Activated T-helper 9 cell treated with anti-CD3 and anti-CD28 coated beads, Interleukin-2, amount 50 U/mL, for 16 hours (primary cell): ENCODE results near the gene EDNRB.
"Not testable (repeated sequence)": the region's sequence is repeated elsewhere in the genome, so short reads cannot be mapped to it uniquely, and the experiment has no call there.

ENCODE experiments used
- DNase-seq: peaks from one replicate; pipeline ENCODE4 v3.0.0-alpha.2; 2020; ENCODE audit warnings: low read depth

Gene EDNRB

DNA sequence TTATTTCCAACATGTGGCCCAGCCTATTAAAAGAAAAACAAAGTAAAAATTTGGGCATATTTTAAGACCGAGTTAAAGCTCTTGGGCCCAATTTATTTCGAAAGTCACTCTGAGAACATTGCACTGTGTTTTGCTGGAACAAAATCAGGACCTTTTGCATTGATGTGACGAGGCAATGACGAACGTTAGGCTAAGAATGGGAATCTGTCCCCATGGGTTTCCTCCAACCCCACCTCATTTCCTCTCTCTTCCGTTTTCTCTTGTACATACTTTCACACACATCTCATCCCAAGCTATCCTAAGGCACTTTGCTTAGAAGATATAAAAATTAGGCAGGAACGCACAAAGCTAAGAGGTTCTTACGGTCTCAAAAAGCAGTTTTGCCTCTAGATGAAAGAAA, 22.1 kb downstream of the EDNRB start:
- DNase-seq: no peak

DNA sequence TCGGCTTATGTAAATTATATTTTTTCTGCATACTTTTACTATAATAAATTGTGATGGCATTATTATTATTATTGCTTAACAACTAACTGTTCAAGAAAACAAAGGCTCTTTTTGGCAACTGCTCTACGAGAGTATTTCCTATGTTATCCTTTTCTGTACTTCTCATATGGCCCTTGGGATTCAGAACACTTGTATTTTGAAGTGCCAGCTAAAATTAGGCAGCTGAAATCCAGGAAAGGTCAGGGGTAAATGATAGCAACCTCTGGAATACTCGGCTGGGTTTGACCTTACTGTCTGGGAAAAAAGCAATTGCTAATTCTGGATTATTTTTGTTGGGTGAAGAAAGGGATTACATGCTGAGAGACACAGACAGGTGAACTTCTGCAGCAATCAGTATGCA, 23.9 kb downstream of the EDNRB start:
- DNase-seq: no peak

DNA sequence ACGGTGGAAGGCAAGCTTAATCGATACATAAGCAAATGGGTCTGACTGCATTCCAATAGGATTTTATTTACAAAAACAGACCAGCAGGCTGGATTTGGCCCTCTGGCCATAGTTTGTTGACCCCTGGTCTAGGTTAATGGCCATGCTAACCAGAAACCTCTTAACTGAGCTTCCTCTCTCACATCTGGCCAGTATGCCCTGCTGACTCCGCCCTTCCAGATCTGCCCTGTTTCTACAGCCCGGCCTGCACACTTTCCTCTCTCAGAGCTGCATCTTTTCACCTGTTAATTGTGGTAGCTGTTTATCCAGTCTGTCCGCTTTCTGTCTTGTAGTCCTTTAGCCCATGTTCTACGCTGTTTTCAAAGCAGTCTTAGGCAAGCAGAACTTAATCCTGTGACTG, 25.6 kb downstream of the EDNRB start:
- no peak for DNase-seq

DNA sequence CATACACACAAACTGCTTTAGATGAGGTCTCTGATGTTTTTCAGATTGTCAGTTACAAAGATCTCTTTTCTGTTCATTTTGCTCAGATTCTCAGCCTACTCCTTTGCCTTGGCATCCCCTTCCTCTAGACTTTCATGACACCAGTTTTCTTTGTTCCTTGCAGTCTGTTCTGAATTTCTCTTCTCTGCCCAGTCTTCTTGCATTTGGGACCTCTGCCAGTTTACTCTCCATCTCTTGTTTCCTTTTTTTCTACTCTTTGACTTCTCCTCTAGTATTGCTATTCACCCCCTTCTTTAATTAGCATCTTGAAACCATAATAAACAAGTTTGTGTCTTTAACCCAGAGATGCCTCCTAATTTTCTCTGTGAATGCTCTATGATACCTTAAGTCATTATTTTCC, 26.1 kb downstream of the EDNRB start:
- no peak for DNase-seq

DNA sequence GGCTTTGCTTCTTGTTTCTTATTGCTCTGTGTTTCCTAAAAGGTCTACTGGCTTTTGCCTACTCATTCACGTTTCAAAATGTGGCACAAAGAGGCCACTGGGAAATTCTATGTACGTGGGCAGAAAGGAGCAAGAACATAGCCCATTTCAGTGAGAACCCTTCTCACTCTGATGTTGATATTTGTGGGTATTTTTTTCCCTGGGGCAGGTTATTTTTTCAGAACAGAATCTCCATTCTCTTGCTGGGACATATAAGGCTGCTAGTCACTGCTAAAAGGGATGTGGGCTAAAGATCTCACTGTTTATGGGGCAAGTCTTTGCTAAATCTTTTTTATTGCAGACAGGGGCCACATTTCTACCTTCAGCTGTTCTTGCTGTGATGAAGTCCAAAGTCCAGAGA, 27.1 kb downstream of the EDNRB start:
- no peak for DNase-seq

DNA sequence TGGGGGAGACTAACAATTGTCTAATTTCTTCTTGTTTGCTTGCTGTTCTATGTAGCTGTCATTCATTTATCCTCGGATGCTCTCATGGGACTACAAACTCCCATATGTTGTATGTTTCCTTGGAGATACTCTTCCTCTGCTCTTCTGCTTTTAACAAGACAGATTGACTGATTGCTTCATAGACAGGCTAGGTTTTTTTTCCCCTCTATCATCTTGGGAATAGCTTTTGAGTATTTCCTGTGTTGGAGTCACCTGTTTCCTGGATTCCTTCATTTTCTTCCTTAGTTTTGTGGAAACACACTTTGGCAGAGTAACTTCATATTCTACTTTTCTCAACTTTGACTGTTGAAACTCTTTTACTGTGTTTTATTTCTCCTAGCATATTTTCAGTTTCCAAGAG, 27.6 kb downstream of the EDNRB start:
- no peak for DNase-seq

DNA sequence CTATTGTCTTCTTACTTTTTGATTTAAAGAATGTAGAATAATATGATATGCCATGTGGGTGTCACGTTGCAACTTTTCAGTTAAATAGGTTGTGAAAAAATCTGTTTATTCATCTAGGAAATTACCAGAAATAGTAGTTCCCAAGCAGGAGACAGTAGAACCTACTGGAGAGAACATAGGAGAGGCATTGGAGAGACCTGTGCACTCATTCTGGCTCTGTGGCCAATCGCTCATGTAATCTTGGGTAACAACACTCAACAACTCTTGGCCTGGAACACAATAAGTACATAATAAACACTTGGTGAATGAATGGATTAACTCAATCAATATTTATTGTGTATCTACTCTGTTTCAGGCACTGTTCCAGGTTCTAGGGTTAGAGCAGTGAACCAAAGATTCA, 35.3 kb downstream of the EDNRB start:
- DNase-seq: no peak

DNA sequence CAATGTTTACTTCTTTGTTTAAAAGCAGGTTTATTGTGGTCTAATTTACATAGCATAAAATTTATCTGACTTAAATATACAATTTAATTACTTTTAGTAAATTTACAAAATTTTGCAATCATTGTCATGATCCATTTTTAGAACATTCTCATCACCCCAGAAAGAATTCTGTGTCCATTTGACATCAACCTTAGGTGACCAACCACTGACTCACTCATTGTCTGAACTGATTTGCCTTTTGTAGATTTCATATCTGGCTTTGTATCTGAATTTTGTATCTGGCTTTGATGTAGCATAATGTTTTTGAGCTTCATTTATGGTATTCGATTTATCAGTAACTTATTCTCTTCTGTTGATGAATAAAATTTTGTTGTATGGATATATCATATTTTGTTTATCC, 40.4 kb downstream of the EDNRB start:
- DNase-seq: no peak

DNA sequence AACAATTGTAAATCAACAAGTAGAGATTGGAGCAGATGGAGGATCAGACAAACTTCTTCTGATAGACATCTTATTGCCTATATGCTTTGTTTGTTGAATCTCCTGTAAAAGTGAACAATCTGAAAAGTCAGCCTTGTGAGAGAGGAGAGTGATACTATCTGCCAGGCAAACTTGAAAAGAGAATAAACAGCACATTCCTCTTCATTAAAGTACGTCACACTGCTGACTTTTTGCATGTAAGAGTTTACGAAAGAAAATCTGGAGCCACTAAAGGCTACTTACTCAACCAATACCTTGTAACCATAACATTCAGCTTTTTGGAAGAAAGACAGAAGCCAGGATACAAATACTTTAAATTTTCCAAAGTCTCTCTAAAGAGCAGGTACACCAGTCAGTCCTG, 42.5 kb downstream of the EDNRB start:
- DNase-seq: no peak

DNA sequence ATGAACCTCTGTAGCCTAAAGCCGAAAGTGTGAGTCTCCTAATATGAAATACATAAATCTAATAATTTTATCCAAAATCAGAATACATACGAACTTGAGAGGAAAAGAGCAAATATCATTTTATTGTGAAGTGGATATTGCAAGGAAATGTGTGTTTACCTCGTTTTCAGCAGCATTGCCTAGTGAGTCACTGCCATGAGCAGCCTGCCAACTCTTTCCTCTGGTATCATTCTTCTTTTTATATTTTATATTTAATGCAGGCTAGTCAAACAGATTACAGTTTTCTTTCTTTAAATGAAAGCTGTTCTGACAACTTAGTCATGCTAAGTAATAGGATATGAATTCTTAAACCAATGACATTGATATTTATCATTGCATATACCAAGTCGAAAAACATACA, 44.2 kb downstream of the EDNRB start:
- DNase-seq: no peak

DNA sequence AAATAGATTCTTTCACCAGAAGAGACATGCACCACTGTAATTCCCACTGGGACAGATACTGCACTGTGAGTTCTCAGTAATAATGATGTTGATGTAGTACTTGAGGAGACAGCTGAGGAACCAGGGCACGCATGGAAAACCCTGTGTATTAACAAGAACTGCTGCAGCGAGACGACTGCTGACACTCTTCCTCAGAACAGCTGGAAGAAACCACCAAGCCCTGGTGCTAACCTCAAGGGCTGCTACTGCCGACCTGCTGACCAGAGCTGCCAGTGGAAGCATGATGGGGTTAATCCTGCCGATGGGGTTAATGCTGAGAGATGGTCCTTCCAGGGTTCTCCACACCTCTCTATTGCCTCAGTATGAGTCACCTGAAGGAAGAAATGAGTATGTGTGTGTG, 45.6 kb downstream of the EDNRB start:
- DNase-seq: no peak

DNA sequence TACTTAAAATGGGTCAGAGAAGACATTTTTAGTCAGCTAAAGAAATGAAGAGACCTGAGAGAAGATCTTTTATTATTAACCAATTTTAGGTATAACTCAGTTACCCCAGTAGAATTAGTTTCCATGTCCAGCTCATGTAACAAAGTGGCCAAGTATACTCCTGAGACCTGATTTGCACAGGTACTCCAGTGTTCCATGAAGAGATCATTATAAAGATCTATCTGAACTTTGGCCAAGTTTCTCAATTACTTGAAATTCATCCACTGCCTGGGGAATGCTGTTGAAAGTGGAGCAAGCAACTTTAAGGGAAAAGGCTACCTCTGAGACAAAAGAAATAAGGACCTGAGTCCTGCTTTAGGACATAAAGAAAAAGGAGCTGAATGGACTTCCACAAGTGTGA, 47.0 kb downstream of the EDNRB start:
- no peak for DNase-seq

DNA sequence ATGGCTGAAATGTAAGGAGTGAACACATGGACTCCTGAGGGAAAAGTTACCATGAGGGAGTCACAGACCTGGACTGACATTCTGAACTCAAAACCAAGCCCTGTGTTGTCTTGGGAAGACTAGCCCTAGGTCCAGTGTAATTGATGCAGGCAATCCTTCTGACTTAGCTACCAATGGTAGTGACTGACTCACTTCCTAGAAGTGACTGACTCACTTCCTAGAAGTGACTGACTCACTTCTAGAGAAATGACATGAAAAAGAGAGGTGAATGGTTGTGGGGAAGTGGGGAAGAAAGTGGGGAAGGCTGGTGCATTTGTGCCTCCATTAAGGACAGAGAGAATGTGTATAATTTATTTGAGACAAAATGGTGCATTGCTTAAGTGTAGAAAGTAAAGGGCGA, 49.9 kb downstream of the EDNRB start:
- DNase-seq: no peak

DNA sequence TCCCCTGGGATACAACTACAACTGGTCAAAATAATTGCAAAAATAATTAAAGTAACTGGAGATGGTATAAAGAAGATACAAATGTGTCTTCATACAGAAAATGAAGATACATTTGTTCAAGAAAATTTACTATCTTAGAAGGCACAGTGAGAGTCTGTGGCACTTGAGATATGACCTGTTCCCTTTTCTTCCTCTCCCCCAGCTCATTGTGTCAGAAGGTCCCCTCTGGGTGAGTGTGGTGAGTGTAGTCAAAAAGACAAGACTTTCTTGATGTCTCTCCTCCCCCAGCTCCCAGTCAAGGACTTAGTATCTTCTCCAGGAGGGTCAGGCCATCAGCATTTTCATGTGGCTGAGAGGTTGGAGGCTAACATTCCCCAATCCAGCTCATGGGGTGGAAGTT, 51.7 kb downstream of the EDNRB start:
- DNase-seq: no peak

DNA sequence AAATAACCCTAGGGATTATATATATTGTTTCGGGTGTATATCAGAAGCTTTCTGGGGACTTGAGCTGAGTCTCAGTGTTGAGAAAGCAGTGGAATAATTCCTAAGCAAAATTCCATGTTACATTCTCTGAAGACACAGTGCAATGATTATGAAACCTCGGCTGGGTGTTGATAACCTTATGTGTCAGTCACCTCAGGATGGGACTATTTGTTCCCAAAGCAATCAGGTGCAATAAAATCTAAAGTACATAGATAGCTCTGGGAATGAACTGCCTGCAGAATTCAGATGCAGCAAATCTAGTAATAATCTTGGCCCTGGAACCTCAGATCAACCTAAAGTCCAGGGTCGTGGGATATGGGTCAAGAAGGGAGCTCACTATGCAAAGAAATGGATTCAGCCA, 53.0 kb downstream of the EDNRB start:
- DNase-seq: no peak

DNA sequence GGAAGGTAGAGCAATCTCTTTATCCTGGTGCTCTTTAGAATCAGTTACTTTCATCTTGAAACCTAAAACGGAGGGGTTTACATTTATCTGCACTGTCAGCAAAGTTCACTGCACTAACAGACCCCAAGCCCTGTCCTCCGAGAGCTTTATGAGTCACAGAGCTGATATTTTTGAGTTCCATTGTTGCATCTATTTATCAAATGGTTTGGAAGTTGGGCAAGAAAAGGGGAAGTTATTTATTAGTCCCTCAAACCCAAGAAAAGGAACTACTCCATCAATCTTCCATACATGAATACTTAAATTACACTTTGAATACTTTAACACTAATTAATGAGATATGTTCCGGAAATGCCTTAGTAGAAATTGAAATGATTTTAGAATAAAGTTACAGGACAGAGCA, 55.5 kb downstream of the EDNRB start:
- no peak for DNase-seq

DNA sequence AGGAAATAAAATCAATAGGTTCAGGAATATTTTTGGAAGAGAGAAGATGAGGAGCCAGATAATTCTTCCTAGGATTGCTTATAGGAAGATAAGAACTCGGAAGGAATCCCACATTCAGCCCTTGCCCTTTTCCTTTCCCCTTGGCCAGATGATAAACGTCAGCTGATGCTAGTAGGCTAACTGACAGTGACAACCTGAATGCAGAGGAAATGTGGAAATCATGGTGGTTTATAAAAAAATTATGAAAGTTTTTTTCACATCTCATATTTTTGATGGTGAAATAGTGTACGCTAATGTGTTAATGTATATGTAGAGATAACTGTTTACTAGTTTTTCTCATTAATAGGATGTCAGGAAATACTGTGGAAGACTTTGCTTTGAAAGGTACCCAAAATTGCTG, 56.9 kb downstream of the EDNRB start:
- no peak for DNase-seq

DNA sequence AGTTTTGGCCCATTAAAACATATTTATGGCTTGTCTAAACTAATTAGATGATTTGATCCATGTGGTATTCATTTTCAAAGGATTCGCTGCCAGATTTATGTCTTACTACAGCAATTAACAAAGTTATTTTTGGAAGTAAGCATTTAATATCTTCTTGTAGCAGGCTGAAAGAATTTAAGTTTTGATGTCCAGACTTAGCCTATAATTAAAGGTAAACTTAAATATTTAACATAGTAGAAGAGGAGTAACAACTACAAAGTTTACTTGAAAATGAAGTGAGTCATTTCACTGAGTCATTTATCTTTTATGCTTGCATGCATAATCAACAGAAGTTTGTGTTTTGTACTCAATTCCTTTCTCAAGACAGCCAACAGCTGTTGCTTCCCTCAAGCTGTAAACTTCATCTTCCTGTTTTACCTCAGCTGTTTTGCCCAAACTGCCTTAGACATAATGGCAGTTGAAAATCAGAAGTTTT, 58.1 kb downstream of the EDNRB start:
- DNase-seq: no peak

DNA sequence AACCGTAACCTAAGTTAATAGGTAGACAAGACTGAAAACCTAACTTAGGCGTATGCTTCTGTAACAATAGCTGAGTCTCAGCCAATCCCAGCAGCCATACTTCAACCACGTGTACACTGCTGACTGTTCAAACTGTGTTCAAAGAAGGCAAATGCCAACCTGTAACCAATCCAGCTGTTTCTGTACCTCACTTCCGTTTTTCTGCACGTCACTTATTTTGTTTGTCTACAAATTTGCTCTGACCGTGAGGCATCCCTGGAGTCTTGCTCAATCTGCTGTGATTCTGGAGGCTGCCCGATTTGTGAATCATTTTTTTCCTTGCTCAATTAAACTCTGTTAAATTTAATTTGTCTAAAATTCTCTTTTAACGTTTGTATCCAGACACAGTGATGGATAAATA, 59.2 kb downstream of the EDNRB start:
- no peak for DNase-seq

DNA sequence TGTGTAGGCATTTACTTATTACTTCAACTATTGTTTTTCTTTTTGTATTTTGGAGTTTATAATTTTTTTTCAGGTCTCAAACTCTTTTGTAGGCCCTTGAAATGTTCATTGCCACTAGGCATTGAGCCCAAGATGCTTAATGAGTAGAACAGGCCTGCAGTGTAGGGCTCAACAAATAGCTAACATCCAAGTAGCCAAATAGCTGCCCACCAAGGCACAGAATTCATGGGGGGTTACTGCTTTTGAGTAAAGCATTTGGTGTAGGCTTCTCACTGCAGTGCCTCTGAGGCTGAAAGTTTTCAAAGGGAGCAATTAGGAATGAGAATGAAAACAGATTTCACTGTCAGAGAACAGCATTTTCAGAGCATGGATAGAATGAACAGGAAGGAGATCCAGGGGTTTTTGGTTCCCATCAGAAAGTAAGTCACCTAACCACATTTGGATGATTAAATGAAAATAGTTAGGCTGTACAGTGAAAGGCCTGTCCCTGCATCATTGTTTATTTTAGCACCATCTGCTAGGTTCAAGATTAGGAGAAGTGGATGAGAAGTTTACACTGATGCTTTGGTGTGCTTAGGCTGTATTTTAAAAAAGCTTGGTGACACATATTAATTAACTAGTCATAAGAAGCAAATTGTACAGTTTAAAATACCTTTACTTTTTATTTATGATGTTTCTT, 61.0 kb downstream of the EDNRB start:
- DNase-seq: no peak

DNA sequence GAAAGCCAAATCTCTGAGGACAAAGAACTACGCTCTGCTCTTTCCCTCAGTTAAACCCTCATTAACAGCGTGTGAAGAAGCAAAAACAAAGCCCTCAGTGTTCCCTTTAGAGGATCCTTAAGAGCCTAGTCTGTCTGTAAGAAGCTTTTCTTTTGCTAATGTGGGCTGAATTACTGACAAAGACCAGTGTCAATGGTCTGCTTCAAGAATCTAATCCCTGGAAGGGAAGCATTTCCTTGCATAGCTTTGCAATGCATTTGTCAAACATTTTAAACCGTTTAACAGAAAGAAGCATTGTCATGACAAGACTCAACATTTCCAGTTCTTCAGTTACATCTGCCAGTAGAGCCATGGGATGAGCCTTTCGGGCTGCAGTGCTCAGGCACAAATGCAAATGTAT, 64.9 kb downstream of the EDNRB start:
- no peak for DNase-seq

DNA sequence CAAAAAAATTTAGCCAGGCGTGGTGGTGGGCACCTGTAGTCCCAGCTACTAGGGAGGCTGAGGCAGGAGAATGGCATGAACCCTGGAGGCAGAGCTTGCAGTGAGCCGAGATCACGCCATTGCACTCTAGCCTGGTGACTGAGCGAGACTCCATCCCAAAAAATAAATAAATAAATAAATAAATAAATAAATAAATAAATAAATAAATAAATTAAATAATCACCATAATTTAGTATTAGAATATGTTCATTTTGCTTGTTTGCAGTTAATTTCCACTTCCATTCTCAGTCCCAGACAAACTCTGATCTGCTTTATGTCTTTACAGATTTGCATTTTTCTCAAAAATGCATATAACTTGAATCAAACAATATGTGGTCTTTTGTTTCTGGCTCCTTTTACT, 70.6 kb downstream of the EDNRB start:
- DNase-seq: not testable (repeated sequence)

DNA sequence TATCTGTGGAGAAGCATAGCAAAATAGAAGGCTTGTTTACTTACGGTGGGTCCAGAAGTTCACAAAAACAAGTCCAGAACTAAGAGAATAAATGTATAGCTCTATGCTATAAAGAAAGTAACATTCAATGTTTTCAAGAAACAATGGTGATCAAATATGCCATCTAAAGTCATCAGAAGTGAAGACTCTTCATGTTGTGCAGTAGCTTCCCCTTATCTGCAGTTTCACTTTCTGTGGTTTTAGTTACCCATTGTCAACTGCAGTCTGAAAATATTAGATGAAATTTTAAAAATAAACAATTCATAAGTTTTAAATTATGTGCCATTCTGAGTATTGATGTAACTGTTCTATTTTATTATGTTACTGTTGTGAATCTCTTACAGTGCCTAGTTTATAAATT, 72.5 kb downstream of the EDNRB start:
- no peak for DNase-seq
